PFSK-1 (cell line): ENCODE results near the gene GABBR2.

Experiments used
- POLR2AphosphoS5 ChIP-seq: IDR thresholded peaks from 2 replicates; pipeline ENCODE4 v1.6.1; 2012; ENCODE audit warnings: low read depth, mild to moderate bottlenecking, control low read depth, low read length, moderate library complexity
- TAF1 ChIP-seq: IDR thresholded peaks from 2 replicates; pipeline ENCODE4 v1.6.1; 2012; ENCODE audit warnings: low read length, control low read depth, borderline replicate concordance; ENCODE audit not compliant: insufficient read depth
- TF ChIP-seq, protein P1 (sequence below), 2 experiments: IDR thresholded peaks; 2 replicates each; pipeline versions ENCODE4 v1.6.1 to v1.8.0; 2011 to 2012; ENCODE audit warnings: low read depth in 2 of 2, low read length in 2 of 2, control low read depth in 1 of 2, inconsistent platforms in 1 of 2, mild to moderate bottlenecking in 1 of 2, moderate library complexity in 1 of 2; ENCODE audit not compliant: insufficient read depth in 1 of 2

DNA sequence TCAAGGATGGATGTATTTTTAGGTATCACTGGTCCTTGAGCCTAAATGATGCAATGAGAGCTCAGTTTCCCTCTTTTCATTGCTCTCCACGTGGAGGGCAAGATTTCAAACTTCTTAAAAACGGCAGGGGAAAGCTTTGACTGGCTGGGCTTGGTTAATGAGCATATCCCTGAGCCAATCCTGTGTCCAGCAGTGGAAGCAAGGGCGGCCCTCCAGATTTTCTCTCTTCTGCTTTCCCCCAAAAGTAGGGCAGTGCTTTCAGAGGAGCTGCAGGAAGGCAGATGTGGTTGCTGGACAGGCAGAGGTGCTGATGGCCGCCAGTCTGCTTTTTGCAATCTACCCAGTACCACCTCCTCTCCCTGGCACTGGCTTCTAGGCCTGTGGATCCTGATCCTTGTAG, 423.3 kb downstream of the GABBR2 start:
- TF ChIP-seq POLR2AphosphoS5 = no peak
- TF ChIP-seq TAF1 = no peak
- TF ChIP-seq, protein P1, sequence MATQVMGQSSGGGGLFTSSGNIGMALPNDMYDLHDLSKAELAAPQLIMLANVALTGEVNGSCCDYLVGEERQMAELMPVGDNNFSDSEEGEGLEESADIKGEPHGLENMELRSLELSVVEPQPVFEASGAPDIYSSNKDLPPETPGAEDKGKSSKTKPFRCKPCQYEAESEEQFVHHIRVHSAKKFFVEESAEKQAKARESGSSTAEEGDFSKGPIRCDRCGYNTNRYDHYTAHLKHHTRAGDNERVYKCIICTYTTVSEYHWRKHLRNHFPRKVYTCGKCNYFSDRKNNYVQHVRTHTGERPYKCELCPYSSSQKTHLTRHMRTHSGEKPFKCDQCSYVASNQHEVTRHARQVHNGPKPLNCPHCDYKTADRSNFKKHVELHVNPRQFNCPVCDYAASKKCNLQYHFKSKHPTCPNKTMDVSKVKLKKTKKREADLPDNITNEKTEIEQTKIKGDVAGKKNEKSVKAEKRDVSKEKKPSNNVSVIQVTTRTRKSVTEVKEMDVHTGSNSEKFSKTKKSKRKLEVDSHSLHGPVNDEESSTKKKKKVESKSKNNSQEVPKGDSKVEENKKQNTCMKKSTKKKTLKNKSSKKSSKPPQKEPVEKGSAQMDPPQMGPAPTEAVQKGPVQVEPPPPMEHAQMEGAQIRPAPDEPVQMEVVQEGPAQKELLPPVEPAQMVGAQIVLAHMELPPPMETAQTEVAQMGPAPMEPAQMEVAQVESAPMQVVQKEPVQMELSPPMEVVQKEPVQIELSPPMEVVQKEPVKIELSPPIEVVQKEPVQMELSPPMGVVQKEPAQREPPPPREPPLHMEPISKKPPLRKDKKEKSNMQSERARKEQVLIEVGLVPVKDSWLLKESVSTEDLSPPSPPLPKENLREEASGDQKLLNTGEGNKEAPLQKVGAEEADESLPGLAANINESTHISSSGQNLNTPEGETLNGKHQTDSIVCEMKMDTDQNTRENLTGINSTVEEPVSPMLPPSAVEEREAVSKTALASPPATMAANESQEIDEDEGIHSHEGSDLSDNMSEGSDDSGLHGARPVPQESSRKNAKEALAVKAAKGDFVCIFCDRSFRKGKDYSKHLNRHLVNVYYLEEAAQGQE (IDR thresholded peaks at IDR 0.05; ENCODE audit: insufficient read depth in 1 of 2, low read depth in 2 of 2, low read length in 2 of 2) = no peak
